A549 (cell line): ENCODE data around the gene BLTP3A.
"Not testable (repeated sequence)": the region's sequence is repeated elsewhere in the genome, so short reads cannot be mapped to it uniquely, and the experiment has no call there.

Experiments used
- EP300 ChIP-seq, 2 experiments: fragments of >200 bp; sonication (Bioruptor Twin); formaldehyde crosslinking; IDR thresholded peaks; 2 replicates in 1 of 2; 3 replicates in 1 of 2; pipeline ENCODE4 v1.6.1; 2016 to 2017
- NFE2L2 ChIP-seq: fragments of 150-350 bp; conservative IDR thresholded peaks from 2 replicates; pipeline ENCODE4 v1.6.1; 2014; ENCODE audit warnings: low read length
- PBX3 ChIP-seq: IDR thresholded peaks from 2 replicates; pipeline ENCODE4 v1.6.1; 2012
- POLR2A ChIP-seq: IDR thresholded peaks from 2 replicates; pipeline ENCODE4 v1.6.1; 2012; ENCODE audit warnings: mild to moderate bottlenecking, low read length
- RCOR1 ChIP-seq: fragments of 150-350 bp; IDR thresholded peaks from 2 replicates; pipeline ENCODE4 v1.6.1; 2014; ENCODE audit warnings: antibody characterized with exemption, low read length, low read depth

GRCh38 chr6:34808473-34808872 is 16.6 kb downstream of the BLTP3A start:
- not testable (repeated sequence) for TF ChIP-seq POLR2A; PBX3; EP300 (IDR thresholded peaks at IDR 0.05); RCOR1; NFE2L2
